Suprapubic skin (tissue), 4 donors: ENCODE measurements around the gene CD86. TPM values are rescaled to one million over a fixed set of nuclear protein-coding genes. Genes with fewer than 3 reads are reported as not detected.

Experiments used
- DNase-seq, 2 donors: peaks; one replicate each; pipeline ENCODE4 v3.0.0-alpha.2; 2019; ENCODE audit warnings: low spot score in 2 of 2
- H3K27ac ChIP-seq: fragments of 200-600 bp; sonication (generic); one replicate; pipeline ENCODE4 v1.5.1; 2019
- H3K27me3 ChIP-seq: fragments of 200-600 bp; sonication (generic); one replicate; pipeline ENCODE4 v1.5.1; 2019
- H3K36me3 ChIP-seq: fragments of 200-600 bp; sonication (generic); one replicate; pipeline ENCODE4 v1.5.1; 2019
- H3K4me1 ChIP-seq: fragments of 200-600 bp; sonication (generic); one replicate; pipeline ENCODE4 v1.5.1; 2019
- H3K4me3 ChIP-seq: fragments of 200-600 bp; sonication (generic); one replicate; pipeline ENCODE4 v1.5.1; 2019; ENCODE audit warnings: mild to moderate bottlenecking
- H3K9me3 ChIP-seq: fragments of 200-600 bp; sonication (generic); one replicate; pipeline ENCODE4 v1.5.1; 2019
- EP300 ChIP-seq: sonication (generic); formaldehyde crosslinking; IDR thresholded peaks from one replicate; pipeline ENCODE4 v1.6.1; 2017; ENCODE audit warnings: antibody characterized with exemption
- POLR2A ChIP-seq, 2 donors: fragments of 450-650 bp; IDR thresholded peaks; one replicate each; pipeline ENCODE4 v1.6.1; 2017; ENCODE audit warnings: antibody characterized with exemption in 2 of 2, mild to moderate bottlenecking in 2 of 2, moderate library complexity in 2 of 2
- POLR2AphosphoS5 ChIP-seq, 3 donors: sonication (generic); formaldehyde crosslinking; IDR thresholded peaks; one replicate each; pipeline ENCODE4 v1.6.1; 2017; ENCODE audit warnings: antibody characterized with exemption in 3 of 3
- WGBS: methylation state at CpG from one replicate; pipeline ENCODE4 v1.1.5; 2018; 5-methylcytosine and 5-hydroxymethylcytosine counted together
- total RNA-seq, 4 donors: library from RNA; depleted of rRNA; stranded (reverse); fragments of >200 nt; gene quantifications; one replicate each; pipeline ENCODE4 v1.1.0, GENCODE V29; 2016
- TF ChIP-seq, protein P1 (sequence below), 2 donors: fragments of 200-600 bp in 1 of 2; fragments of 450-650 bp in 1 of 2; sonication (generic) in 1 of 2; IDR thresholded peaks; one replicate each; pipeline ENCODE4 v1.5.1; 2016 to 2019; ENCODE audit warnings: antibody characterized with exemption in 2 of 2, mild to moderate bottlenecking in 1 of 2, moderate library complexity in 1 of 2

Gene CD86
- total RNA-seq, 4 donors from 2014 or later = 2.2 to 12.2 (median 3.3) TPM

DNA sequence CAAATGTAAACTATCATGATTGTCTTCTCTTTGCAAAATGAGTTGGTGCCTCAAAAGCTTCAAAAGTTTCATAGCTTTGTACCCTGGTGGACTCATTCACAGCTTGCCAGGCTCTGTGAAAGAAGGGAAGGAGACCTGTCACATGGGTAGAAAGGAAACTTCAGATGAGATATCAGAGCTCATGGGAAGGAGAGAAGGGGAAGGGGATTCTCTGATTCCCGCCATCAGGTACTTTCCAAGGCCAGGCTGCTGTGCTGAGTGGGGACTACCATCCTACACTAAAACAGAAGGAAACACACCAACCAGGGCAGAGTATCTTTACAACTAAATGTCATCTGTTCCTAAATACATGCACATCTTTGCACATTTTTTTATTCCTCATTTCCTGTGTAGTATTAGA is 42.3 kb upstream of the CD86 start:
- H3K4me1 ChIP-seq = no peaks in the 10 kb centered on the region

DNA sequence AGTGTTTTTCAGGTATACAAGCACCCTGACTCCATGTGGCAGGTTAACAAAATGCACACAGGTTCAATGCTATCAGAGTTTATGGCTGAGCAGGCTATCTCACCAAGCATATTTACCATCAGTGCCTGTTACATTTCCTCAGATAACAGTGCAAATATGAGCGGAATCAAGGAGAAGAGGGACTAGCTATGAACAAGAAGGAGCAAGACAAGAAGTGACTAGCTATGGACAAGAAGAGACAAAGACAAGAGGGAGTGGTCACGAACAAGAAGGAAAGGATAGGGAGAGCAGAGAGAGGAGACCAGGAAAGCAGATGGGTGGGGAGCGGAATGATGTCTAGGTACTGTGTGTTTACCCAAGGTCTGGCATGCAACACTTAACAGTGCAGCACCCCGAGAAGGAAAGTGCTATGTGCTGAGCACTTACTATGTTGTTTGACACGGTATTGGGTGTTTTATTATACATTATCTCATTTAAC is 41.7 kb upstream of the CD86 start:
- no peak overlapping the region for H3K27ac ChIP-seq
- no peaks in the 10 kb centered on the region for H3K27me3 ChIP-seq
- no peaks in the 10 kb centered on the region for H3K4me1 ChIP-seq
- no peak for DNase-seq
- H3K36me3 ChIP-seq = no peaks in the 10 kb centered on the region
- whole genome bisulfite sequencing = 67% methylated on average over 5 of the region's 5 CpGs
- TF ChIP-seq POLR2AphosphoS5 (IDR thresholded peaks at IDR 0.05) = no peak
- no peak for TF ChIP-seq POLR2A (IDR thresholded peaks at IDR 0.05)
- TF ChIP-seq EP300 = no peak
- TF ChIP-seq, protein P1, sequence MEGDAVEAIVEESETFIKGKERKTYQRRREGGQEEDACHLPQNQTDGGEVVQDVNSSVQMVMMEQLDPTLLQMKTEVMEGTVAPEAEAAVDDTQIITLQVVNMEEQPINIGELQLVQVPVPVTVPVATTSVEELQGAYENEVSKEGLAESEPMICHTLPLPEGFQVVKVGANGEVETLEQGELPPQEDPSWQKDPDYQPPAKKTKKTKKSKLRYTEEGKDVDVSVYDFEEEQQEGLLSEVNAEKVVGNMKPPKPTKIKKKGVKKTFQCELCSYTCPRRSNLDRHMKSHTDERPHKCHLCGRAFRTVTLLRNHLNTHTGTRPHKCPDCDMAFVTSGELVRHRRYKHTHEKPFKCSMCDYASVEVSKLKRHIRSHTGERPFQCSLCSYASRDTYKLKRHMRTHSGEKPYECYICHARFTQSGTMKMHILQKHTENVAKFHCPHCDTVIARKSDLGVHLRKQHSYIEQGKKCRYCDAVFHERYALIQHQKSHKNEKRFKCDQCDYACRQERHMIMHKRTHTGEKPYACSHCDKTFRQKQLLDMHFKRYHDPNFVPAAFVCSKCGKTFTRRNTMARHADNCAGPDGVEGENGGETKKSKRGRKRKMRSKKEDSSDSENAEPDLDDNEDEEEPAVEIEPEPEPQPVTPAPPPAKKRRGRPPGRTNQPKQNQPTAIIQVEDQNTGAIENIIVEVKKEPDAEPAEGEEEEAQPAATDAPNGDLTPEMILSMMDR (IDR thresholded peaks at IDR 0.05) = no peak
- H3K9me3 ChIP-seq = no peaks in the 10 kb centered on the region
- H3K4me3 ChIP-seq = no peak overlapping the region

More for the DNA sequence above, 42.3 kb upstream of the CD86 start:
- Histone ChIP-seq H3K4me3 (no peak overlapping the region), H3K27ac (no peak overlapping the region), H3K36me3 (no peaks in the 10 kb centered on the region), H3K27me3 (no peaks in the 10 kb centered on the region), H3K9me3 (no peaks in the 10 kb centered on the region)
- no peak for TF ChIP-seq EP300
- TF ChIP-seq, protein P1 (IDR thresholded peaks at IDR 0.05) = no peak
- TF ChIP-seq POLR2A (IDR thresholded peaks at IDR 0.05) = no peak
- TF ChIP-seq POLR2AphosphoS5 (IDR thresholded peaks at IDR 0.05) = no peak
- WGBS = 92% methylated on average over 1 of the region's 1 CpG
- DNase-seq = no peak

DNA sequence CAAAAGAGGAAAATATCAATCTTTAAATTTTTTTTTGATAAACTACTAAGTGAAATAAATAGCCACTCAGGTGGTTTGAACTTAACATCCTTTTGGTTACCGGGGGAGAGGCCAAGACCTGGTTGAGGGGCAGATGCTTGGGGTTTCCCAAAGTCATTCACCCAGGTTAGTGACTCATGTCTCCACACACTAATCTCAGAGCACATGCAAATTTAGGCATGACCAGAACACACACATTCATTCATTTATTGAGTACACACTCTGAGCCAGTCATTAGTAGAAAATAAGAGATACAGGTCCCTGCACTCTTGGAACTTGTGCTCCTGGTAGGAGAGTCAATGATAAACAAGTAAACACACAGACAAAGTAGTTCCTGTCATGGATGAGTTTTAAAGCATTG is 40.4 kb upstream of the CD86 start:
- Histone ChIP-seq H3K4me1 (no peaks in the 10 kb centered on the region), H3K27me3 (no peaks in the 10 kb centered on the region), H3K9me3 (no peaks in the 10 kb centered on the region), H3K4me3 (no peak overlapping the region), H3K36me3 (no peaks in the 10 kb centered on the region), H3K27ac (no peak overlapping the region)
- no peak for TF ChIP-seq POLR2A (IDR thresholded peaks at IDR 0.05)
- TF ChIP-seq, protein P1 (IDR thresholded peaks at IDR 0.05) = no peak
- no peak for TF ChIP-seq POLR2AphosphoS5 (IDR thresholded peaks at IDR 0.05)
- WGBS = 85% methylated on average over 1 of the region's 1 CpG
- DNase-seq = no peak

DNA sequence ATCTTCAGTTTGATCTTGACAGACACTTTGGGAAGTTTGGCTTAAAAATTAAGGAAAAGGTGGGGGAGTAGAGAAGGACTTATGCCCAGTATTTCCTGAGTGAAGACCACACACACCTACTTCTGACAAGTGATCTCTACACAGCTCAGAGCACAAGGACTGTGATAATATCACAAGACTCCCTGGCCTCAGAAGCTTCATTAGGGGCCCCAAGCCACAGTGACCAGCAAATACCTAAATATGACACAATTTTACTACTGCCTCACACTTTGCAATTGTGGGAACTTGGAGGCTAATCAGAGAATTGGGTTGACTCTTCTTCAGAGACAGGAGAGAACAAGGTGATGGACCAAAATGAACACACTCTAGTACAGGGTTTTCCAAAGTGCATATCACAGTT is 35.7 kb upstream of the CD86 start:
- TF ChIP-seq, protein P1 (IDR thresholded peaks at IDR 0.05) = no peak
- no peak for TF ChIP-seq POLR2A (IDR thresholded peaks at IDR 0.05)
- TF ChIP-seq POLR2AphosphoS5 (IDR thresholded peaks at IDR 0.05) = no peak
- TF ChIP-seq EP300 = no peak
- Histone ChIP-seq H3K36me3 (no peaks in the 10 kb centered on the region), H3K4me1 (peaks cover 9% of the 10 kb centered on the region), H3K27ac (no peak overlapping the region), H3K4me3 (no peak overlapping the region), H3K9me3 (no peaks in the 10 kb centered on the region), H3K27me3 (peaks cover 7% of the 10 kb centered on the region)
- DNase-seq = no peak

DNA sequence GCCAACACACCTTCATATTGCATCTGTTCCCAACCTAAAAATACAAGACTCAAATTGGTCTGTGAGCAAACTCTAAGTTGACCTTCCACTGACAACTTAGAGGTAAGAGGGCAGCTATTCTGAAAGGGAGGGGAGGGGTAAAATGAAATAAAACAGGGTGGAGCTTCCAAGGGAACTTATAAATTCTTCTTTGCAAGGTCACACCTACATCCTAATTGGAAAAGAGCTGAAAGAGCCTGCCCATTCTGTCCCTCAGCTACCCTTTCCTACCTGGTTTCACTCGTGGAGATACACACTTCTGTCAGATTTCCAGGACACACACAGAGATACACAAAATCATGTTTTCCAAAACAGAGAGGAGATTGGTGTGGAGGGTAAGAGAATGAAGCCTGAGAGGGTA is 34.1 kb upstream of the CD86 start:
- H3K27me3 ChIP-seq = peaks cover 7% of the 10 kb centered on the region
- H3K4me1 ChIP-seq = peaks cover 9% of the 10 kb centered on the region
- no peak overlapping the region for H3K27ac ChIP-seq
- WGBS = 26% methylated on average over 1 of the region's 1 CpG
- H3K36me3 ChIP-seq = no peaks in the 10 kb centered on the region
- no peak overlapping the region for H3K4me3 ChIP-seq
- no peaks in the 10 kb centered on the region for H3K9me3 ChIP-seq
- no peak for DNase-seq
- TF ChIP-seq, protein P1 (IDR thresholded peaks at IDR 0.05) = no peak
- TF ChIP-seq POLR2A (IDR thresholded peaks at IDR 0.05) = no peak
- no peak for TF ChIP-seq EP300
- TF ChIP-seq POLR2AphosphoS5 (IDR thresholded peaks at IDR 0.05) = no peak
